Pancreas (tissue), 10 donors: Measurements from ENCODE around the gene PTPN1. TPM values are rescaled to one million over a fixed set of nuclear protein-coding genes. Genes with fewer than 3 reads are reported as not detected.

Experiments used
- ATAC-seq, 4 donors: fragments of 200-7000 bp; cut with Tn5 transposase; one replicate each; pipeline versions ENCODE4 v1.8.0 to v1.9.1; 2020; ENCODE audit warnings: mild to moderate bottlenecking in 4 of 4, moderate library complexity in 4 of 4
- DNase-seq, 6 donors: peaks; one replicate each; pipeline ENCODE4 v3.0.0-alpha.2; 2020
- FAIRE-seq: peaks from 2 replicates; lab custom pipeline; 2012; peaks lifted over from hg19 to GRCh38; lab: Jason Lieb, UNC
- H3K27ac ChIP-seq, 4 donors: fragments of 200-600 bp; sonication (generic); 1 replicate in 3 of 4; 2 replicates in 1 of 4; pipeline versions ENCODE4 v1.5.0 to v1.8.0; 2020
- H3K27me3 ChIP-seq, 4 donors: fragments of 200-600 bp; one replicate each; pipeline ENCODE4 v1.8.0; 2021
- H3K36me3 ChIP-seq, 3 donors: fragments of 200-600 bp; sonication (generic) in 1 of 3; one replicate each; pipeline versions ENCODE4 v1.5.0 to v1.8.0; 2020 to 2021
- H3K4me1 ChIP-seq, 3 donors: fragments of 200-600 bp; one replicate each; pipeline ENCODE4 v1.8.0; 2021
- H3K4me3 ChIP-seq, 4 donors: fragments of 200-600 bp; sonication (generic) in 2 of 4; one replicate each; pipeline versions ENCODE4 v1.5.0 to v1.8.0; 2020 to 2021
- H3K9me3 ChIP-seq, 4 donors: fragments of 200-600 bp; one replicate each; pipeline ENCODE4 v1.8.0; 2021
- CTCF ChIP-seq, 4 donors: fragments of 200-600 bp; sonication (generic) in 3 of 4; IDR thresholded peaks; one replicate each; pipeline versions ENCODE4 v1.5.0 to v1.8.0; 2021; ENCODE audit warnings: antibody characterized with exemption in 4 of 4
- WGBS, 2 donors: extraction: QIAGEN DNeasy Blood & Tissue Kit; methylation state at CpG; one replicate each; pipeline ENCODE4 v1.1.7; 2013; 5-methylcytosine and 5-hydroxymethylcytosine counted together
- intact Hi-C, 3 donors: fragments of 100-400 bp; cut with DNase I; formaldehyde crosslinking; loops; one replicate each; pipeline versions ENCODE4 v1.11.1 to v1.14.2; 2022
- polyA plus RNA-seq, 2 donors: library from polyadenylated mRNA; stranded (reverse); fragments of 200-250 nt; gene quantifications; one replicate each; pipeline ENCODE4 v1.2.3, GENCODE V29; 2013
- total RNA-seq, 6 donors: library from RNA; stranded (reverse); fragmentation: NEBNext Ultra II Directional in 4 of 6; extraction: Animal tissue kit (Norgen Biotek cat#: 25700) in 4 of 6; gene quantifications; one replicate each; pipeline versions ENCODE4 v1.2.1 to v1.2.4, GENCODE V29; 2021 to 2023
- donor health status: healthy with polysubstance abuse.
- donor health status: DM: no; HTN: no; CAD: no; lungs with moderate emphysema.
- donor health status: DM: no; HTN: no; CAD: no.
- donor health status: control.
- donor health status: control.
- donor health status: Bipolar disorder and iron deficiency.
- donor health status: DM: yes; HTN: yes; CAD: no.
- donor health status: DM: no; HTN: no; CAD: no.
- donor health status: DM: no; HTN: no; CAD: no.
- donor health status: DM: yes; HTN: yes; CAD: no.

Gene PTPN1
- total and polyA plus RNA-seq, 8 donors: 6.0 to 12.4 (median 8.6) TPM

GRCh38 chr20:50627747-50628146 lies 117.6 kb downstream of the PTPN1 start:
- FAIRE-seq: no peak

GRCh38 chr20:50628332-50628731 lies 118.1 kb downstream of the PTPN1 start:
- Histone ChIP-seq H3K9me3 (no peaks in the 10 kb centered on the region), H3K27ac (no peak overlapping the region), H3K36me3 (no peaks in the 10 kb centered on the region), H3K4me1 (peaks cover 0 to 13% (median 0%) of the 10 kb centered on the region in 3 donors), H3K27me3 (no peaks in the 10 kb centered on the region), H3K4me3 (no peak overlapping the region)
- no peak for DNase-seq
- 33 to 45% methylated on average over 11 of the region's 11 CpGs for WGBS, 2 donors
- no peak for FAIRE-seq
- ATAC-seq: peak in 3 of 4 donors; percentile 16 to 24 (median 17)
- TF ChIP-seq CTCF (IDR thresholded peaks at IDR 0.05): no peak
- intact Hi-C loops: no loop called here

More at GRCh38 chr20:50627747-50628146, 117.6 kb downstream of the PTPN1 start:
- peaks cover 0 to 13% (median 0%) of the 10 kb centered on the region in 3 donors for H3K4me1 ChIP-seq
- no peak overlapping the region for H3K27ac ChIP-seq
- no peak for TF ChIP-seq CTCF (IDR thresholded peaks at IDR 0.05)
- intact Hi-C loops: no loop called here
- H3K27me3 ChIP-seq: no peaks in the 10 kb centered on the region
- H3K9me3 ChIP-seq: no peaks in the 10 kb centered on the region
- H3K4me3 ChIP-seq: no peak overlapping the region
- ATAC-seq (no peak), DNase-seq (no peak)
- 79 to 82% methylated on average over 9 of the region's 9 CpGs for WGBS, 2 donors
- no peaks in the 10 kb centered on the region for H3K36me3 ChIP-seq

GRCh38 chr20:50628853-50629669 lies 118.9 kb downstream of the PTPN1 start:
- ATAC-seq (no peak), FAIRE-seq (no peak), DNase-seq (peak in 1 of 6 donors; percentile 67)
- no peak overlapping the region for H3K4me3 ChIP-seq
- H3K27ac ChIP-seq: no peak overlapping the region
- H3K9me3 ChIP-seq: no peaks in the 10 kb centered on the region
- 85 to 87% methylated on average over 16 of the region's 16 CpGs for WGBS, 2 donors
- peaks cover 0 to 13% (median 0%) of the 10 kb centered on the region in 3 donors for H3K4me1 ChIP-seq
- no peaks in the 10 kb centered on the region for H3K36me3 ChIP-seq
- no peaks in the 10 kb centered on the region for H3K27me3 ChIP-seq
- intact Hi-C loops: no loop called here
- no peak for TF ChIP-seq CTCF (IDR thresholded peaks at IDR 0.05)

GRCh38 chr20:50629670-50630045 lies 119.5 kb downstream of the PTPN1 start:
- no peak for DNase-seq
- Histone ChIP-seq H3K4me3 (no peak overlapping the region), H3K36me3 (no peaks in the 10 kb centered on the region), H3K27ac (no peak overlapping the region), H3K4me1 (peaks cover 0 to 13% (median 0%) of the 10 kb centered on the region in 3 donors), H3K9me3 (no peaks in the 10 kb centered on the region), H3K27me3 (no peaks in the 10 kb centered on the region)
- no peak for TF ChIP-seq CTCF (IDR thresholded peaks at IDR 0.05)
- FAIRE-seq: no peak
- intact Hi-C loops: no loop called here
- no peak for ATAC-seq
- WGBS, 2 donors: 82 to 87% methylated on average over 7 of the region's 7 CpGs
